ENCODE data around the gene SRPRB. TPM values are rescaled to one million over a fixed set of nuclear protein-coding genes. Genes with fewer than 3 reads are reported as not detected.

Gene SRPRB
- total and polyA plus RNA-seq, 9 of the 15 experiments (the other 6 are each of a cell fraction or from before 2014, with no cell fraction given) = 29.5 to 66.0 (median 41.4) TPM

DNA sequence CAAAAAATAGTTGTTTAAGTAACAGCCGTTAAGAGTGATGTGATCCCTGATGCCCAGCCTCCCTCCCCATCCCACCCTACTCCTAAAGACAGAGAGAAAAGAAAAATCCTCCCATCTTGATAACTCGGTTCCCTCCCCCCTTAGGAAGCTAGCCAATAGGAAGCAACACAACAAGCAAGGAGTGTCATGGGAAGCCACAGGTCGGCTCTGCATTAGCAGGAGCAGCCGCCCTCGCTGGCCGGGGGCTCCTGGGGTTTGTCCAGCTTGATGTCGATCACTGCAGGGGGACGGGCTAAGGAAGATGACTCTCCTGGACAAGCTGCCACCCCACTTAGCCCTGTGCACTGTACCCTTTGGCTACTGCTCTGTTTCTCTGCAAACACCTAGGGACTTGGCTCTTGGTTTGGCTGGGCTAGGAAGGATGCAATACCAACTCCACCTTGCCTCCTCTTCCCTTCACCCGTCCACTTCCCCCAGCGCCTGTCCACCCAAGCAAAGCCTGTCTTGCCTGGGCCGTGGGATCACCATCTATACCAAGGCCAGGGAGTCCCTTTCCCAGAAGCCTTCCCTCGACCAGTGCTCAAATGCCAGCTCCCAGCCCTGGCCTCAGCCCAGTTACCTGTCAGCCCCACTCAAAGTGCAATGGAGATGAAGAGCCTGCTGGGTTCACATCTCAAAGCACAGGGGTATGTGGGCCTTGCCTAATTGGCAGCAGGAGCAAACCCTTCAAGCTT, 23.1 kb downstream of the SRPRB start (continued):
- TF ChIP-seq NFYB (IDR thresholded peaks at IDR 0.05; ENCODE audit: extremely low read depth, insufficient read length) (peak; percentile 70), PCBP2 (IDR thresholded peaks at IDR 0.05; ENCODE audit: low read depth, low read length, poor library complexity, severe bottlenecking) (no peak), SIRT6 (IDR thresholded peaks at IDR 0.05; ENCODE audit: low read depth, low read length) (no peak)

DNA sequence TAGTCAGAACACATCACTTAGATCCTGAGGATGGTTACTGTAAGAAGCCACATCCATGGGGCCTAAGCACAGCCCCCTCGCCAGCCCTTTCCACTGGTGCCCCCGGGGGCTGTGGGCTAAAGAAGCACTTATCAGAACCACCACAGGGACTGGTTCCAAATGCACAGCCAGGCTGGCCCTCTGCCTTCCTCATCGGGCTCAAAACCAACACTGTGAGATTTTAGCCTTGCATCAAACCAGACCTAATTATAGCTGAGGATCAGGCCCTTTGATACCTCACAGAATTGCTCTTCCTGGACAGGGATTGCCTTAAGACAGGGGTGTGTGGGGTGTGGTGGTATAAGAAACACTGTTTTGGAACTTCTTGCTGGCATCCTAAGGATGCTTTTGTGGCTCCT, 23.7 kb downstream of the SRPRB start:
- H3K27ac ChIP-seq (ENCODE audit: extremely low read depth, low read depth, low read length) = no peak overlapping the region
- FAIRE-seq (no peak), DNase-seq (ENCODE audit: extremely low read depth in 1 of 4, low spot score in 3 of 4) (no peak), ATAC-seq (no peak)
- H3K9me1 ChIP-seq (ENCODE audit: control insufficient read depth, insufficient read depth, low read length) = no peaks in the 10 kb centered on the region
- H3K4me1 ChIP-seq (replicated peaks in 1 of 2; ENCODE audit: control insufficient read depth in 2 of 2, insufficient read depth in 2 of 2, low read length in 2 of 2) = peaks cover 0 to 5% of the 10 kb centered on the region in 2 experiments; a peak in 2 of 5 replicates
- H3K27me3 ChIP-seq (ENCODE audit: control insufficient read depth in 2 of 2, insufficient read depth in 2 of 2, low read length in 2 of 2) = no peaks in the 10 kb centered on the region
- no TSS peak for BruUV-seq (replicated peaks)
- no peaks in the 10 kb centered on the region for H3K9me3 ChIP-seq (replicated peaks; ENCODE audit: control insufficient read depth, insufficient read depth, low read depth, low read length)
- no peaks in the 10 kb centered on the region for H4K20me1 ChIP-seq (replicated peaks; ENCODE audit: control insufficient read depth, insufficient read depth, low read length)
- no peaks in the 10 kb centered on the region for H3K79me2 ChIP-seq (ENCODE audit: control insufficient read depth, insufficient read depth, low read length)
- ChIA-PET POLR2A (interaction anchor here (1.3 kb wide), 1 partner anchor 15 kb away, joined by 4 read pairs; no protein-coding TSS in a partner anchor), CTCF (ENCODE audit: low intra/inter-chr PET ratio) (no interaction called here)
- in situ Hi-C loops (cut with MboI) = no loop called here
- peaks cover 8% of the 10 kb centered on the region; the same call in 1 of the 3 replicates for H3K36me3 ChIP-seq (ENCODE audit: control insufficient read depth, insufficient read depth, low read length)
- no peak overlapping the region for H3K9ac ChIP-seq (ENCODE audit: insufficient read depth in 1 of 2, low read depth in 2 of 2, low read length in 2 of 2)
- no peak overlapping the region for H3K4me2 ChIP-seq (ENCODE audit: insufficient read depth, low read length)
- intact Hi-C loops (cut with micrococcal nuclease) = no loop called here
- H3K4me3 ChIP-seq = no peak overlapping the region
- WGBS (ENCODE audit: insufficient coverage, low coverage, missing lambda C conversion rate) = 18% methylated on average over 3 of the region's 3 CpGs
- no peak overlapping the region for H2AFZ ChIP-seq (ENCODE audit: low read depth, low read length)
- TF ChIP-seq HMG20A (CRISPR knock-in tag; conservative IDR thresholded peaks at IDR 0.05) (no peak), NFYB (IDR thresholded peaks at IDR 0.05; ENCODE audit: extremely low read depth, insufficient read length) (no peak), L3MBTL2 (IDR thresholded peaks at IDR 0.05) (no peak), E2F3 (CRISPR knock-in tag; IDR thresholded peaks at IDR 0.05) (no peak)
- TF ChIP-seq, protein P1, sequence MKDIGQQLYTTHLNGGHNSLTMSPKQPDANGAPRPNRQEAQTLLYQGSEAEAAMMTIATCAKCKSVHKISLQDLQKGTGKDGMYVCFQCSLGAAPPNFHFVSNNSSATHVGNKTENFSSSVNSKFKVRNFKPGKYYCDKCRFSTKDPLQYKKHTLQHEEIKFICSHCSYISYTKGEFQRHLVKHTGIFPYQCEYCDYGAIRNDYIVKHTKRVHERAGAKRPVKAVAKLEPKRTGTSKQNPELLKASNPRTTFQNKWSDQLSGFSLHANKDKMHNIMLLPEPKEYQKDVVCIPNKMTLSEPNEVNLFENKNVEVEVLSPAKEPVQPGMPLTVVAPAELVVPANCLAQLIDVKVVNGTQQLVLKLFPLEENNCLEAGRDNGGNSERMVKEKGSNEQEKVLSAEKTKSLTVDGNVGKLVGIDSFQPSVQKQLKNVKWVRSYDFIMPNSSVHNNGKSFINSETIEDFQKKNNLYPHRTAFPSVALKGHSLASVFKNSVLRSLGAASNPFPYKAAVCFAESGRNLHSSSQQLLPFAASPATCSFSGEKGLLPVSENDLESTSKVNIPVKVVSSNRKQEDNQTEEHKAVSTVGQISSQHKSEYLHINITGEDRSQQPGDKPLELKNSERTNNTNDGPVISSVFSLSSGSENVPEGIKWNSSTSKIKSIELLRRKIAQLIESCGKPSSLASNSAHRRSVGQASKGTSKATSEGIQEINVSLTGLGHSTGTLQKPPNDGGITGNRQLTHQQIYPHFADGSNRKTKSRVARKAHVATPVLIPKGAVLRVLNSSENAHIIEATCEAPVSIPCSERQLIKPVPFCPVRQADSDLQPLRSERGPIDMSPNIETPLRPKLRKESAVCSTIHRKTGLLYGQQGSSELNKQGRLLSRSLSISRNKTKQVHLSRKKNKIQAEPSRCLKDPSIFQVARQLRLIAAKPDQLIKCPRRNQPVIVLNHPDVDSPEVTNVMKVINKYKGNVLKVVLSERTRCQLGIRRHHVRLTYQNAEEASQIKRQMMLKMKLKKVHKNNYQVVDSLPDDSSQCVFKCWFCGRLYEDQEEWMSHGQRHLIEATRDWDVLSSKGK (CRISPR knock-in tag; IDR thresholded peaks at IDR 0.05) = no peak
